ENCODE data around the gene LY6G6F.

The LY6G6F gene

GRCh38 chr6:31739639-31740396 is 33.2 kb downstream of the LY6G6F start, which contains the start of gene MSH5:
Gene MSH5 (plus strand): TSS chr6:31740005. CDS start chr6:31740467, 462 bp downstream.
- DNase-seq (ENCODE audit: low read depth), result peak; percentile 91

- DNase-seq (ENCODE audit: low read depth), result no peak
Measured at GRCh38 chr6:31740397-31741223, 33.9 kb downstream of the LY6G6F start.

GRCh38 chr6:31741815-31742214 is 35.1 kb downstream of the LY6G6F start:
- DNase-seq (ENCODE audit: low read depth), result no peak

- DNase-seq (ENCODE audit: low read depth), result no peak
Measured at GRCh38 chr6:31742894-31743293, 36.2 kb downstream of the LY6G6F start.

- no peak for DNase-seq (ENCODE audit: low read depth)
Measured at GRCh38 chr6:31744422-31744821, 37.8 kb downstream of the LY6G6F start.

- no peak for DNase-seq (ENCODE audit: low read depth)
Measured at GRCh38 chr6:31749301-31750036, 42.8 kb downstream of the LY6G6F start.

GRCh38 chr6:31750411-31751022 is 43.9 kb downstream of the LY6G6F start:
- DNase-seq (ENCODE audit: low read depth), result no peak

GRCh38 chr6:31752739-31753319 is 46.2 kb downstream of the LY6G6F start:
- no peak for DNase-seq (ENCODE audit: low read depth)

- DNase-seq (ENCODE audit: low read depth), result no peak
Measured at GRCh38 chr6:31758281-31758680, 51.6 kb downstream of the LY6G6F start.
